Caco-2 (cell line): ENCODE data around the gene VWA8. TPM values are rescaled to one million over a fixed set of nuclear protein-coding genes. Genes with fewer than 3 reads are reported as not detected.

Source experiments
- BruUV-seq: library from RNA; stranded (reverse); fragments of 400-500 nt; replicated peaks from 2 replicates; lab custom pipeline; 2021; lab: Mats Ljungman, UMichigan
- CTCF ChIA-PET: fragments of 300-600 bp; sonication (Branson Sonifier 250); formaldehyde crosslinking; loops from one replicate; lab custom pipeline; 2022; ENCODE audit warnings: antibody characterized with exemption; lab: Charles Lee
- POLR2A ChIA-PET: fragments of 300-600 bp; sonication (Branson Sonifier 250); formaldehyde crosslinking; loops from one replicate; lab custom pipeline; 2022; ENCODE audit warnings: antibody characterized with exemption; lab: Charles Lee
- DNase-seq, 2 experiments: peaks; one replicate each; pipeline versions ENCODE4 v3.0.0 to v3.0.0-alpha.2; 2020 to 2022
- H3K27me3 ChIP-seq: replicated peaks from 2 replicates; pipeline ENCODE4 v1.6.0; 2011; ENCODE audit warnings: low read length; ENCODE audit not compliant: control insufficient read depth, insufficient read depth
- H3K36me3 ChIP-seq: 2 replicates; pipeline ENCODE4 v1.5.1; 2011; ENCODE audit warnings: low read length; ENCODE audit not compliant: control insufficient read depth, insufficient read depth
- H3K4me1 ChIP-seq: fragments of 250-450 bp; sonication (Bioruptor Pico); 2 replicates; pipeline ENCODE4 v1.5.1; 2020; ENCODE audit warnings: mild to moderate bottlenecking
- H3K4me3 ChIP-seq: 2 replicates; pipeline ENCODE4 v1.5.1; 2011; ENCODE audit warnings: low read depth, mild to moderate bottlenecking, control low read depth, low read length
- H3K9me3 ChIP-seq: fragments of 250-450 bp; sonication (Bioruptor Pico); 2 replicates; pipeline ENCODE4 v1.5.1; 2020; ENCODE audit warnings: mild to moderate bottlenecking, moderate library complexity
- H3K27ac Mint-ChIP-seq: one replicate; pipeline ENCODE4 v1.8.0; 2022; ENCODE audit warnings: mixed read lengths; ENCODE audit not compliant: unreplicated experiment
- H3K27me3 Mint-ChIP-seq: one replicate; pipeline ENCODE4 v1.8.0; 2022; ENCODE audit warnings: mixed read lengths; ENCODE audit not compliant: insufficient read depth, unreplicated experiment
- H3K36me3 Mint-ChIP-seq: one replicate; pipeline ENCODE4 v1.8.0; 2022; ENCODE audit warnings: mild to moderate bottlenecking, mixed read lengths; ENCODE audit not compliant: insufficient read depth, unreplicated experiment
- H3K4me1 Mint-ChIP-seq: one replicate; pipeline ENCODE4 v1.8.0; 2022; ENCODE audit warnings: low read depth, mixed read lengths; ENCODE audit not compliant: unreplicated experiment
- H3K4me3 Mint-ChIP-seq: one replicate; pipeline ENCODE4 v1.8.0; 2022; ENCODE audit warnings: mild to moderate bottlenecking, moderate library complexity, mixed read lengths; ENCODE audit not compliant: unreplicated experiment
- H3K9me3 Mint-ChIP-seq: one replicate; pipeline ENCODE4 v1.8.0; 2022; ENCODE audit warnings: mixed read lengths; ENCODE audit not compliant: unreplicated experiment
- CTCF ChIP-seq, 2 experiments: fragments of 200-600 bp in 1 of 2; IDR thresholded peaks; 1 replicate in 1 of 2; 2 replicates in 1 of 2; pipeline versions ENCODE4 v1.5.1 to v1.8.0; 2011 to 2022; ENCODE audit warnings: antibody characterized with exemption in 1 of 2, control low read depth in 1 of 2, inconsistent platforms in 1 of 2, low read depth in 1 of 2, low read length in 1 of 2, mild to moderate bottlenecking in 1 of 2, moderate library complexity in 1 of 2; ENCODE audit not compliant: insufficient read depth in 1 of 2, severe bottlenecking in 1 of 2, unreplicated experiment in 1 of 2
- intact Hi-C: fragments of 100-400 bp; cut with micrococcal nuclease; formaldehyde crosslinking; loops from one replicate; pipeline ENCODE4 v1.10.0; 2022; ENCODE audit not compliant: unreplicated experiment
- total RNA-seq: library from RNA; stranded (reverse); gene quantifications from 2 replicates; pipeline ENCODE4 v1.2.3, GENCODE V29; 2022

Gene VWA8
- total RNA-seq, 1 experiment from 2014 or later, result 20.7 TPM

DNA sequence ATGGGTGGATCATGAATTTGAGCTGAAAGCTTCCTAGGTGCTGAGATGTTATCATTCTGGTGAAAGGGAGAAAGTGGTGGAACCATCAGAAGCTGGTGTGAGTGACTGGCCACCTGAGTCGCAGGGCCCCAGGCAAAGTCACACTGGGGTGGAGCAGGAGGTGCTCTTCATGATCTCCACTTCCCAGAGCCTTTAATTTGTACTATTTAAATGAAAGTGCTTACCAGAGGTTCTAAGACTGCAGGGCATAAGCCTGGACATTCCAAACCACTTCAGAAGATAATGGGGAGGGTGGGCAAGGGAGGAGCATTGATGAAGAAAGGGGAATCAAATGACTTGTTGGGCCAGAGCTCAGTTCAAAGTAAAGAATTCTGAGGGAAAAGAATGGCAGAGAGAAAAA is 347.4 kb downstream of the VWA8 start:
- Mint-ChIP-seq H3K4me1 (peaks cover 59% of the 10 kb centered on the region), H3K27me3 (no peaks in the 10 kb centered on the region), H3K9me3 (no peaks in the 10 kb centered on the region), H3K4me3 (peak overlapping the region; percentile 50), H3K27ac (peak overlapping the region; percentile 84), H3K36me3 (peaks cover 33% of the 10 kb centered on the region)
- Histone ChIP-seq H3K4me1 (peaks cover 76% of the 10 kb centered on the region), H3K36me3 (peaks cover 5% of the 10 kb centered on the region; the same call in 1 of the 2 replicates), H3K27me3 (no peaks in the 10 kb centered on the region), H3K4me3 (no peak overlapping the region), H3K9me3 (no peaks in the 10 kb centered on the region)
- BruUV-seq, result no TSS peak
- ChIA-PET POLR2A (interaction anchor here (0.8 to 2.2 kb wide), 8 partner anchors 8 to 156 kb away, joined by 3 to 22 read pairs (median 3); partner anchors contain the start of gene RGCC), CTCF (interaction anchor here (0.6 to 1.3 kb wide), 4 partner anchors 8 to 52 kb away, joined by 3 to 6 read pairs (median 4); no protein-coding TSS in a partner anchor)
- intact Hi-C loops, result loop anchor here (1.0 to 5.0 kb wide), 3 partner anchors 27 to 201 kb away; no protein-coding TSS in a partner anchor
- DNase-seq, result peak; percentile 35 to 60
- no peak for TF ChIP-seq CTCF (IDR thresholded peaks at IDR 0.05; ENCODE audit: insufficient read depth in 1 of 2, low read depth in 1 of 2, low read length in 1 of 2, severe bottlenecking in 1 of 2, unreplicated experiment in 1 of 2)

DNA sequence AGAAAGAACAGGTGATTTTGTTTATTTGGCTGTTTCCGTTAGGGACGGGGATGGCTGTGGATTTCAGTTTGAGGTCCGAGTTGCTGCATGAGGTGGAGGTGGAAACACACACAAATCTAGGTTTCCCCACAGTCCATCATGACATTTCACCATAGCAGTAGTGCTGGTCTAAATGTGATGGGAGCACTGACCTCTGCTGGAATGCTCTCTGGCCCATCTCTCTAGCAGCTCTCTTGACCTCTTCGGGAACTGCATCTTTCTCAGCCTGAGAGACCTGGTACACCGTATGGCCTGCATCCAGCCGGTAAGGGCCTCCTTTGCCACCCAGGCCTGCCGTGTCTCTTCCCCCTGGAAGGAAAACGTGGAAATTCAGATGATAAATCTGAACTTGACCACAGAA is 349.5 kb downstream of the VWA8 start:
- CTCF ChIA-PET, result interaction anchor here (1.0 kb wide), 1 partner anchor 41 kb away, joined by 3 read pairs; no protein-coding TSS in a partner anchor
- Histone ChIP-seq H3K4me1 (peaks cover 96% of the 10 kb centered on the region), H3K36me3 (peaks cover 5% of the 10 kb centered on the region; the same call in 1 of the 2 replicates), H3K9me3 (no peaks in the 10 kb centered on the region), H3K4me3 (no peak overlapping the region), H3K27me3 (no peaks in the 10 kb centered on the region)
- H3K4me3 Mint-ChIP-seq, result no peak overlapping the region
- peaks cover 35% of the 10 kb centered on the region for H3K36me3 Mint-ChIP-seq
- peak in 1 of 2 experiments; percentile 46 for DNase-seq
- peak overlapping the region; percentile 75 for H3K27ac Mint-ChIP-seq
- peak in 1 of 2 experiments; percentile 0 for TF ChIP-seq CTCF (IDR thresholded peaks at IDR 0.05; ENCODE audit: insufficient read depth in 1 of 2, low read depth in 1 of 2, low read length in 1 of 2, severe bottlenecking in 1 of 2, unreplicated experiment in 1 of 2)
- peaks cover 64% of the 10 kb centered on the region for H3K4me1 Mint-ChIP-seq
- no peaks in the 10 kb centered on the region for H3K27me3 Mint-ChIP-seq
- BruUV-seq, result no TSS peak
- POLR2A ChIA-PET, result no interaction called here
- intact Hi-C loops, result loop anchor here (5.0 kb wide), 2 partner anchors 86 to 199 kb away; no protein-coding TSS in a partner anchor
- H3K9me3 Mint-ChIP-seq, result no peaks in the 10 kb centered on the region

GRCh38 chr13:41610404-41610803 is 350.5 kb downstream of the VWA8 start:
- Mint-ChIP-seq H3K27ac (peak overlapping the region; percentile 75), H3K27me3 (no peaks in the 10 kb centered on the region), H3K4me3 (peak overlapping the region; percentile 11), H3K36me3 (peaks cover 37% of the 10 kb centered on the region), H3K9me3 (no peaks in the 10 kb centered on the region), H3K4me1 (peaks cover 65% of the 10 kb centered on the region)
- Histone ChIP-seq H3K9me3 (no peaks in the 10 kb centered on the region), H3K27me3 (no peaks in the 10 kb centered on the region), H3K36me3 (peaks cover 5% of the 10 kb centered on the region; the same call in 1 of the 2 replicates), H3K4me3 (no peak overlapping the region), H3K4me1 (peaks cover 99% of the 10 kb centered on the region)
- BruUV-seq, result no TSS peak
- ChIA-PET POLR2A (no interaction called here), CTCF (no interaction called here)
- TF ChIP-seq CTCF (IDR thresholded peaks at IDR 0.05; ENCODE audit: insufficient read depth in 1 of 2, low read depth in 1 of 2, low read length in 1 of 2, severe bottlenecking in 1 of 2, unreplicated experiment in 1 of 2), result no peak
- DNase-seq, result peak; percentile 84 to 89
- intact Hi-C loops, result loop anchor here (5.0 kb wide), 2 partner anchors 87 to 198 kb away; no protein-coding TSS in a partner anchor
